ENCODE data around the gene PPP1R37. TPM values are rescaled to one million over a fixed set of nuclear protein-coding genes. Genes with fewer than 3 reads are reported as not detected.

The PPP1R37 gene
- total and polyA plus RNA-seq, 4 donors = 1.8 to 10.4 (median 9.3) TPM

GRCh38 chr19:45070861-45071544 is 22.0 kb upstream of the PPP1R37 start:
- H3K9me3 ChIP-seq (ENCODE audit: control insufficient read depth in 4 of 4, low read length in 3 of 4) = no peaks in the 10 kb centered on the region
- no peak overlapping the region for H3K9ac ChIP-seq (ENCODE audit: low read depth in 1 of 2, low read length in 2 of 2)
- H3K27ac ChIP-seq (ENCODE audit: low read depth in 1 of 2, low read length in 2 of 2) = no peak overlapping the region
- peaks cover 0 to 6% (median under 1%) of the 10 kb centered on the region in 4 donors for H3K4me1 ChIP-seq (ENCODE audit: control insufficient read depth in 4 of 4, insufficient read depth in 4 of 4, low read length in 3 of 4)
- no peak for DNase-seq (ENCODE audit: low spot score)
- H3K36me3 ChIP-seq (ENCODE audit: control insufficient read depth in 4 of 4, insufficient read depth in 3 of 4, low read depth in 1 of 4, low read length in 3 of 4) = peaks cover 22 to 37% (median 30%) of the 10 kb centered on the region in 4 donors
- TF ChIP-seq, protein P1, sequence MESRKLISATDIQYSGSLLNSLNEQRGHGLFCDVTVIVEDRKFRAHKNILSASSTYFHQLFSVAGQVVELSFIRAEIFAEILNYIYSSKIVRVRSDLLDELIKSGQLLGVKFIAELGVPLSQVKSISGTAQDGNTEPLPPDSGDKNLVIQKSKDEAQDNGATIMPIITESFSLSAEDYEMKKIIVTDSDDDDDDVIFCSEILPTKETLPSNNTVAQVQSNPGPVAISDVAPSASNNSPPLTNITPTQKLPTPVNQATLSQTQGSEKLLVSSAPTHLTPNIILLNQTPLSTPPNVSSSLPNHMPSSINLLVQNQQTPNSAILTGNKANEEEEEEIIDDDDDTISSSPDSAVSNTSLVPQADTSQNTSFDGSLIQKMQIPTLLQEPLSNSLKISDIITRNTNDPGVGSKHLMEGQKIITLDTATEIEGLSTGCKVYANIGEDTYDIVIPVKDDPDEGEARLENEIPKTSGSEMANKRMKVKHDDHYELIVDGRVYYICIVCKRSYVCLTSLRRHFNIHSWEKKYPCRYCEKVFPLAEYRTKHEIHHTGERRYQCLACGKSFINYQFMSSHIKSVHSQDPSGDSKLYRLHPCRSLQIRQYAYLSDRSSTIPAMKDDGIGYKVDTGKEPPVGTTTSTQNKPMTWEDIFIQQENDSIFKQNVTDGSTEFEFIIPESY (IDR thresholded peaks at IDR 0.05) = no peak
- TF ChIP-seq, protein P2, sequence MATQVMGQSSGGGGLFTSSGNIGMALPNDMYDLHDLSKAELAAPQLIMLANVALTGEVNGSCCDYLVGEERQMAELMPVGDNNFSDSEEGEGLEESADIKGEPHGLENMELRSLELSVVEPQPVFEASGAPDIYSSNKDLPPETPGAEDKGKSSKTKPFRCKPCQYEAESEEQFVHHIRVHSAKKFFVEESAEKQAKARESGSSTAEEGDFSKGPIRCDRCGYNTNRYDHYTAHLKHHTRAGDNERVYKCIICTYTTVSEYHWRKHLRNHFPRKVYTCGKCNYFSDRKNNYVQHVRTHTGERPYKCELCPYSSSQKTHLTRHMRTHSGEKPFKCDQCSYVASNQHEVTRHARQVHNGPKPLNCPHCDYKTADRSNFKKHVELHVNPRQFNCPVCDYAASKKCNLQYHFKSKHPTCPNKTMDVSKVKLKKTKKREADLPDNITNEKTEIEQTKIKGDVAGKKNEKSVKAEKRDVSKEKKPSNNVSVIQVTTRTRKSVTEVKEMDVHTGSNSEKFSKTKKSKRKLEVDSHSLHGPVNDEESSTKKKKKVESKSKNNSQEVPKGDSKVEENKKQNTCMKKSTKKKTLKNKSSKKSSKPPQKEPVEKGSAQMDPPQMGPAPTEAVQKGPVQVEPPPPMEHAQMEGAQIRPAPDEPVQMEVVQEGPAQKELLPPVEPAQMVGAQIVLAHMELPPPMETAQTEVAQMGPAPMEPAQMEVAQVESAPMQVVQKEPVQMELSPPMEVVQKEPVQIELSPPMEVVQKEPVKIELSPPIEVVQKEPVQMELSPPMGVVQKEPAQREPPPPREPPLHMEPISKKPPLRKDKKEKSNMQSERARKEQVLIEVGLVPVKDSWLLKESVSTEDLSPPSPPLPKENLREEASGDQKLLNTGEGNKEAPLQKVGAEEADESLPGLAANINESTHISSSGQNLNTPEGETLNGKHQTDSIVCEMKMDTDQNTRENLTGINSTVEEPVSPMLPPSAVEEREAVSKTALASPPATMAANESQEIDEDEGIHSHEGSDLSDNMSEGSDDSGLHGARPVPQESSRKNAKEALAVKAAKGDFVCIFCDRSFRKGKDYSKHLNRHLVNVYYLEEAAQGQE (IDR thresholded peaks at IDR 0.05) = no peak
- TF ChIP-seq EGR1 (IDR thresholded peaks at IDR 0.05; ENCODE audit: low read depth in 2 of 2) (no peak), GABPA (IDR thresholded peaks at IDR 0.05 in 1 of 2, conservative IDR thresholded peaks at IDR 0.05 in 1 of 2) (no peak)
- 93% methylated on average over 19 of the region's 19 CpGs for WGBS
- H3K4me3 ChIP-seq (ENCODE audit: low read depth in 1 of 3, low read length in 3 of 3) = no peak overlapping the region
- H3K27me3 ChIP-seq (ENCODE audit: control insufficient read depth in 4 of 4, insufficient read depth in 4 of 4, low read length in 3 of 4) = no peaks in the 10 kb centered on the region

DNA sequence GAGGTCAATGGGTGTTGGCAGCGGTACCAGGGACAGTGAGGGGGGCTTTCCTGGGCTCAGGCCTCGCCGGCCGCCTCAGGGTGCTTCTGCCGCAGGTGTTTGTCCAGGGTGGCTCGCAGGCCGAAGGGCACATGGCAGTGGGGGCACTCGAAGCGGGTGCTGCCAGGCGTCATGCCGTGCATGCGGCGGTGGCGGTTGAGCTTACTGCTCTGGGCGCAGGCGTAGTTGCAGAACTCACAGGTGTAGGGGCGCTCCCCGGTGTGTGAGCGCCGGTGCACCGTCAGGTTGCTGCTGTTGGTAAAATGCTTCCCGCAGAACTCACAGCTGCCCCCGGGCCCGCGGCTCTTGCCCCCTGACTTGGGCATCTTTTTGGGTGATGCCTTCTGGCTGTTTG is 21.4 kb upstream of the PPP1R37 start:
- Histone ChIP-seq H3K9ac (ENCODE audit: low read depth in 1 of 2, low read length in 2 of 2) (no peak overlapping the region), H3K36me3 (ENCODE audit: control insufficient read depth in 4 of 4, insufficient read depth in 3 of 4, low read depth in 1 of 4, low read length in 3 of 4) (peaks cover 22 to 36% (median 29%) of the 10 kb centered on the region in 4 donors), H3K27me3 (ENCODE audit: control insufficient read depth in 4 of 4, insufficient read depth in 4 of 4, low read length in 3 of 4) (no peaks in the 10 kb centered on the region), H3K4me1 (ENCODE audit: control insufficient read depth in 4 of 4, insufficient read depth in 4 of 4, low read length in 3 of 4) (peaks cover 0 to 10% (median 2%) of the 10 kb centered on the region in 4 donors), H3K9me3 (ENCODE audit: control insufficient read depth in 4 of 4, low read length in 3 of 4) (no peaks in the 10 kb centered on the region), H3K4me3 (ENCODE audit: low read depth in 1 of 3, low read length in 3 of 3) (no peak overlapping the region), H3K27ac (ENCODE audit: low read depth in 1 of 2, low read length in 2 of 2) (no peak overlapping the region)
- DNase-seq (ENCODE audit: low spot score) = no peak
- 96% methylated on average over 25 of the region's 25 CpGs for WGBS
- TF ChIP-seq, protein P3, sequence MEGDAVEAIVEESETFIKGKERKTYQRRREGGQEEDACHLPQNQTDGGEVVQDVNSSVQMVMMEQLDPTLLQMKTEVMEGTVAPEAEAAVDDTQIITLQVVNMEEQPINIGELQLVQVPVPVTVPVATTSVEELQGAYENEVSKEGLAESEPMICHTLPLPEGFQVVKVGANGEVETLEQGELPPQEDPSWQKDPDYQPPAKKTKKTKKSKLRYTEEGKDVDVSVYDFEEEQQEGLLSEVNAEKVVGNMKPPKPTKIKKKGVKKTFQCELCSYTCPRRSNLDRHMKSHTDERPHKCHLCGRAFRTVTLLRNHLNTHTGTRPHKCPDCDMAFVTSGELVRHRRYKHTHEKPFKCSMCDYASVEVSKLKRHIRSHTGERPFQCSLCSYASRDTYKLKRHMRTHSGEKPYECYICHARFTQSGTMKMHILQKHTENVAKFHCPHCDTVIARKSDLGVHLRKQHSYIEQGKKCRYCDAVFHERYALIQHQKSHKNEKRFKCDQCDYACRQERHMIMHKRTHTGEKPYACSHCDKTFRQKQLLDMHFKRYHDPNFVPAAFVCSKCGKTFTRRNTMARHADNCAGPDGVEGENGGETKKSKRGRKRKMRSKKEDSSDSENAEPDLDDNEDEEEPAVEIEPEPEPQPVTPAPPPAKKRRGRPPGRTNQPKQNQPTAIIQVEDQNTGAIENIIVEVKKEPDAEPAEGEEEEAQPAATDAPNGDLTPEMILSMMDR (IDR thresholded peaks at IDR 0.05; ENCODE audit: low read depth, low read length, missing input control) = no peak
- no peak for TF ChIP-seq MAX (IDR thresholded peaks at IDR 0.05)
- TF ChIP-seq, protein P2 (IDR thresholded peaks at IDR 0.05) = no peak
